GM12878 (cell line): ENCODE measurements around the gene ZMIZ1. TPM values are rescaled to one million over a fixed set of nuclear protein-coding genes. Genes with fewer than 3 reads are reported as not detected.

ENCODE experiments used
- ATF7 ChIP-seq: fragments of 450-650 bp; IDR thresholded peaks from 2 replicates; pipeline ENCODE4 v1.6.1; 2016; ENCODE audit warnings: low read depth, mild to moderate bottlenecking
- BACH1 ChIP-seq: fragments of 450-650 bp; IDR thresholded peaks from 2 replicates; pipeline ENCODE4 v1.6.1; 2017; ENCODE audit warnings: mild to moderate bottlenecking, borderline replicate concordance
- BHLHE40 ChIP-seq, 2 experiments: fragments of 450-650 bp in 1 of 2; IDR thresholded peaks; 2 replicates each; pipeline ENCODE4 v1.6.1; 2011 to 2017; ENCODE audit warnings: low read depth in 2 of 2, borderline replicate concordance in 1 of 2, improper control_type of control experiment in 1 of 2, low read length in 1 of 2, mild to moderate bottlenecking in 1 of 2
- CBFB ChIP-seq: IDR thresholded peaks from 2 replicates; pipeline ENCODE4 v1.6.1; 2016; ENCODE audit warnings: antibody characterized with exemption, low read depth
- CREM ChIP-seq: IDR thresholded peaks from 2 replicates; pipeline ENCODE4 v1.6.1; 2014; ENCODE audit warnings: antibody characterized with exemption, low read depth
- ESRRA ChIP-seq: IDR thresholded peaks from 2 replicates; pipeline ENCODE4 v1.6.1; 2012; ENCODE audit warnings: mild to moderate bottlenecking, low read length, improper control_type of control experiment
- FOXM1 ChIP-seq: IDR thresholded peaks from 2 replicates; pipeline ENCODE4 v1.6.1; 2012; ENCODE audit warnings: low read depth, mild to moderate bottlenecking, inconsistent platforms, low read length, moderate library complexity
- GABPA ChIP-seq: IDR thresholded peaks from 2 replicates; pipeline ENCODE4 v1.6.1; 2014; ENCODE audit warnings: antibody characterized with exemption, low read depth, mild to moderate bottlenecking, inconsistent platforms
- GATAD2B ChIP-seq: fragments of 450-650 bp; conservative IDR thresholded peaks from 2 replicates; pipeline ENCODE4 v1.6.1; 2017; ENCODE audit warnings: low read depth, mild to moderate bottlenecking, moderate library complexity
- HDAC6 ChIP-seq: fragments of 200-600 bp; sonication (generic); IDR thresholded peaks from one replicate; pipeline ENCODE4 v1.8.0; 2017; ENCODE audit warnings: antibody characterized with exemption; ENCODE audit not compliant: unreplicated experiment
- IKZF1 ChIP-seq: fragments of 450-650 bp; conservative IDR thresholded peaks from 2 replicates; pipeline ENCODE4 v1.6.1; 2017; ENCODE audit warnings: antibody characterized with exemption, mild to moderate bottlenecking
- IKZF2 ChIP-seq, 2 experiments: fragments of 450-650 bp; IDR thresholded peaks; 2 replicates each; pipeline ENCODE4 v1.6.1; 2017; ENCODE audit warnings: mild to moderate bottlenecking in 2 of 2, moderate library complexity in 2 of 2
- MEF2B ChIP-seq: fragments of 450-650 bp; IDR thresholded peaks from 2 replicates; pipeline ENCODE4 v1.6.1; 2018; ENCODE audit warnings: mild to moderate bottlenecking, moderate library complexity; ENCODE audit not compliant: partially characterized antibody, poor library complexity, severe bottlenecking
- MTA2 ChIP-seq: fragments of 450-650 bp; IDR thresholded peaks from 2 replicates; pipeline ENCODE4 v1.6.1; 2016; ENCODE audit warnings: low read depth, mild to moderate bottlenecking, moderate library complexity
- NBN ChIP-seq: fragments of 450-650 bp; IDR thresholded peaks from 2 replicates; pipeline ENCODE4 v1.6.1; 2016
- PAX5 ChIP-seq: IDR thresholded peaks from 2 replicates; pipeline ENCODE4 v1.6.1; 2011; ENCODE audit warnings: low read depth, low read length, borderline replicate concordance
- POLR2AphosphoS5 ChIP-seq: IDR thresholded peaks from 2 replicates; pipeline ENCODE4 v1.6.1; 2011; ENCODE audit warnings: mild to moderate bottlenecking, low read length, inconsistent platforms
- RFX5 ChIP-seq: IDR thresholded peaks from 2 replicates; pipeline ENCODE4 v1.6.1; 2011; ENCODE audit warnings: low read depth, low read length, improper control_type of control experiment
- STAT1 ChIP-seq: fragments of 450-650 bp; conservative IDR thresholded peaks from 2 replicates; pipeline ENCODE4 v1.6.1; 2014; ENCODE audit warnings: antibody characterized with exemption, mild to moderate bottlenecking
- TAF1 ChIP-seq: IDR thresholded peaks from 2 replicates; pipeline ENCODE4 v1.6.1; 2011; ENCODE audit warnings: mild to moderate bottlenecking, low read depth, low read length, borderline replicate concordance
- TCF12 ChIP-seq: IDR thresholded peaks from 2 replicates; pipeline ENCODE4 v1.6.1; 2011; ENCODE audit warnings: low read depth, mild to moderate bottlenecking, low read length
- YBX1 ChIP-seq: fragments of 450-650 bp; IDR thresholded peaks from 2 replicates; pipeline ENCODE4 v1.6.1; 2016; ENCODE audit warnings: antibody characterized with exemption
- YY1 ChIP-seq: IDR thresholded peaks from 2 replicates; pipeline ENCODE4 v1.6.1; 2011; ENCODE audit warnings: low read depth, mild to moderate bottlenecking, low read length
- ZBED1 ChIP-seq: IDR thresholded peaks from 2 replicates; pipeline ENCODE4 v1.6.1; 2016; ENCODE audit warnings: borderline replicate concordance
- ZNF687 ChIP-seq: fragments of 450-650 bp; IDR thresholded peaks from 2 replicates; pipeline ENCODE4 v1.6.1; 2017; ENCODE audit warnings: mild to moderate bottlenecking, moderate library complexity
- polyA plus RNA-seq, 11 experiments: library from polyadenylated mRNA; depleted of rRNA in 4 of 11; unstranded in 6 of 11; stranded (reverse) in 5 of 11; fragments of >200 nt; fragmentation: Nextera tagmentation in 4 of 11; fragmentation: Illumina TruSeq in 1 of 11; extraction: Ambion mirVana in 4 of 11; extraction: Trizol in 1 of 11; gene quantifications; 1 replicate in 1 of 11; 2 replicates in 10 of 11; pipeline versions ENCODE4 v1.2.1 to v1.2.3, GENCODE V29; 2011 to 2016; ENCODE audit warnings: inconsistent platforms in 2 of 11, missing spikeins in 2 of 11, low read depth in 1 of 11
- total RNA-seq, 4 experiments: library from RNA; depleted of rRNA in 3 of 4; stranded (reverse); fragments of >200 nt in 3 of 4; fragmentation: Illumina TruSeq in 1 of 4; extraction: Trizol in 1 of 4; gene quantifications; 2 replicates each; pipeline versions ENCODE4 v1.2.1 to v1.2.3, GENCODE V29; 2013 to 2021
- TF ChIP-seq, protein P1 (sequence below): IDR thresholded peaks from 2 replicates; pipeline ENCODE4 v1.6.1; 2012; ENCODE audit warnings: low read depth, low read length, improper control_type of control experiment

The ZMIZ1 gene
- total and polyA plus RNA-seq, 10 of the 15 experiments (the other 5 are each of a cell fraction or from before 2014, with no cell fraction given) = 3.1 to 82.3 (median 14.9) TPM

DNA sequence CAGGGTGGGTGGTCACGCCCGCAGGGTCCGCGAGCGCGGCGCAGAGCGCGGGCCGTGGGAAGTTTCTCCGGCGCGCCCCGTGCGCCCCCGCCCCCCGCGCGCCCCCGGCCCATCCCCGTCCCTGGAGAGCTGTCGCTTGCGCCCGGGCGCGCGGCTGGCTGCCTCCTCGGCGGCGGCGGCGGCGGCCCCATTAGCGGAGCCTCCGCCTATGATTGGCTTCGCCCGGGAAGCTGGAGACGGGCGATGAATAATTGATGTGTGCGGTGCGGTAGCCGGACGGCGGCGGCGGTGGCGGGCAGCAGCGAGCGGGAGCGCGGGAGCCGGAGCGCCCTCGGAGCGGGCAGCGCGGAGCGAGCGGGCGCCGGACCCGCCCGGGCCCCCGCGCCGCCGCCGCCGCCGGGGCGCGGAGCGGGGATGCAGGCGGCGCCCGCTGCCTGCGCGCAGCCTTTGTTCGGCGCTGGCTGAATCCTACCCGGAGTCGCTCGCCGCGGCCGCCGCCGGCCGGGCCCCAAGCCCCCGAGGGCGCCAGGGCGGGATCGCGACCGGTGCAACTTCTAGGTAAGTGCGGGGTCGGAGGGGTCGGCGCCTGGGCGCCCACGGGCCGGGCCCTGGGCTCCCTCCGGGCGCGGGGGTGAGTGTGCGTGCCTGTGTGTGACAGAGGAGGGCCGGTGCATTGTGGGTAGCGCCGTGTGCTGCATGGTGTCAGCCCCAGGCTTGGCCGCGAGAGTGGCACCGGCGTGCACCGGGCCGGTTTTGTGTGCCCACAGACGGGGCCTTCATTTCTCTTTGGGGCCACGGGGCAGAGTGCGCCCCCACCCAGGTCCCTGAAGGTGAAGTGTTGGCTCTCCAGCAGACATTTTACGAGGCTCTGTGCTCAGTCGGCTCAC lies 174.7 kb downstream of the ZMIZ1 start (continued):
- TF ChIP-seq HDAC6 = peak; percentile 50
- peak; percentile 10 for TF ChIP-seq MEF2B
- TF ChIP-seq NBN = peak; percentile 63; the same call in 1 of the 2 replicates
- TF ChIP-seq TAF1 = peak; percentile 65; the same call in 1 of the 2 replicates
- peak; percentile 98 for TF ChIP-seq ZNF687
- TF ChIP-seq POLR2AphosphoS5 = 0 out of 2 replicates have a peak, but pooled peaks have one; percentile 46
- TF ChIP-seq BHLHE40 (IDR thresholded peaks at IDR 0.05; ENCODE audit: borderline replicate concordance in 1 of 2, low read depth in 2 of 2, low read length in 1 of 2) = peak; percentile 26 to 81; a peak in 3 of 4 replicates
- no peak for TF ChIP-seq YBX1
- TF ChIP-seq TCF12 = 0 out of 2 replicates have a peak, but pooled peaks have one; percentile 14
- peak; percentile 73 for TF ChIP-seq GATAD2B
- no peak; the same call in 1 of the 2 replicates for TF ChIP-seq CREM
- no peak for TF ChIP-seq ESRRA
- 0 out of 4 replicates have a peak, but pooled peaks of 1 of the 2 experiments have one; percentile 19 for TF ChIP-seq IKZF2 (IDR thresholded peaks at IDR 0.05)
- TF ChIP-seq CBFB = peak; percentile 56; the same call in 1 of the 2 replicates
- TF ChIP-seq, protein P1, sequence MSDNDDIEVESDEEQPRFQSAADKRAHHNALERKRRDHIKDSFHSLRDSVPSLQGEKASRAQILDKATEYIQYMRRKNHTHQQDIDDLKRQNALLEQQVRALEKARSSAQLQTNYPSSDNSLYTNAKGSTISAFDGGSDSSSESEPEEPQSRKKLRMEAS = peak; percentile 64; the same call in 1 of the 2 replicates
- no peak for TF ChIP-seq GABPA
- TF ChIP-seq ZBED1 = peak; percentile 47; the same call in 1 of the 2 replicates
- no peak for TF ChIP-seq FOXM1
- peak; percentile 76 for TF ChIP-seq IKZF1
- peak; percentile 41; the same call in 1 of the 2 replicates for TF ChIP-seq BACH1
- TF ChIP-seq MTA2 = peak; percentile 25; the same call in 1 of the 2 replicates
- TF ChIP-seq ATF7 = no peak
- TF ChIP-seq STAT1 = no peak
- TF ChIP-seq RFX5 = no peak
- TF ChIP-seq YY1 = peak; percentile 76
- TF ChIP-seq PAX5 = no peak
